H9 (cell line): Measurements from ENCODE around the gene MYO5B. TPM values are rescaled to one million over a fixed set of nuclear protein-coding genes. Genes with fewer than 3 reads are reported as not detected.

ENCODE experiments used
- DNase-seq: peaks from one replicate; pipeline ENCODE4 v3.0.0-alpha.2; 2017
- H2AFZ ChIP-seq: one replicate; pipeline ENCODE4 v1.6.1; 2013; ENCODE audit warnings: mild to moderate bottlenecking, low read length, control low read depth, moderate library complexity
- H2AK5ac ChIP-seq: 2 replicates; pipeline ENCODE4 v1.6.1; 2013; ENCODE audit warnings: low read length, control low read depth, mixed read lengths; ENCODE audit not compliant: insufficient read length
- H2BK120ac ChIP-seq: one replicate; pipeline ENCODE4 v1.6.1; 2013; ENCODE audit warnings: low read depth, mild to moderate bottlenecking, low read length, control low read depth, inconsistent platforms; ENCODE audit not compliant: poor library complexity, severe bottlenecking
- H2BK12ac ChIP-seq: 2 replicates; pipeline ENCODE4 v1.6.1; 2013; ENCODE audit warnings: low read length, control low read depth, mixed read lengths, low read depth; ENCODE audit not compliant: insufficient read length
- H2BK15ac ChIP-seq: 2 replicates; pipeline ENCODE4 v1.6.1; 2013; ENCODE audit warnings: low read depth, low read length, control low read depth
- H2BK20ac ChIP-seq: one replicate; pipeline ENCODE4 v1.6.1; 2013; ENCODE audit warnings: low read depth, mild to moderate bottlenecking, low read length, control low read depth, inconsistent platforms; ENCODE audit not compliant: poor library complexity, severe bottlenecking
- H2BK5ac ChIP-seq: 2 replicates; pipeline ENCODE4 v1.6.1; 2013; ENCODE audit warnings: low read length, control low read depth, mixed read lengths; ENCODE audit not compliant: insufficient read length
- H3K14ac ChIP-seq: 2 replicates; pipeline ENCODE4 v1.6.1; 2013; ENCODE audit warnings: low read length, control low read depth; ENCODE audit not compliant: insufficient read depth
- H3K18ac ChIP-seq: 2 replicates; pipeline ENCODE4 v1.6.1; 2013; ENCODE audit warnings: low read depth, mild to moderate bottlenecking, mixed read lengths, low read length, control low read depth; ENCODE audit not compliant: insufficient read length
- H3K23ac ChIP-seq: 2 replicates; pipeline ENCODE4 v1.6.1; 2013; ENCODE audit warnings: low read length, control low read depth, mixed read lengths, low read depth; ENCODE audit not compliant: insufficient read length
- H3K23me2 ChIP-seq: 2 replicates; pipeline ENCODE4 v1.6.1; 2013; ENCODE audit warnings: low read depth, mild to moderate bottlenecking, mixed read lengths, low read length, control low read depth; ENCODE audit not compliant: insufficient read length, poor library complexity, severe bottlenecking
- H3K27ac ChIP-seq: 2 replicates; pipeline ENCODE4 v1.5.1; 2013; ENCODE audit warnings: low read length, control low read depth, mixed read lengths, low read depth; ENCODE audit not compliant: insufficient read length
- H3K27me3 ChIP-seq: 2 replicates; pipeline ENCODE4 v1.6.1; 2013; ENCODE audit warnings: low read length, control low read depth, inconsistent platforms; ENCODE audit not compliant: insufficient read depth
- H3K4ac ChIP-seq: 2 replicates; pipeline ENCODE4 v1.6.1; 2013; ENCODE audit warnings: low read depth, mild to moderate bottlenecking, control low read depth, inconsistent platforms, low read length, moderate library complexity
- H3K4me1 ChIP-seq: 2 replicates; pipeline ENCODE4 v1.6.1; 2013; ENCODE audit warnings: low read length, control low read depth, inconsistent platforms; ENCODE audit not compliant: insufficient read depth
- H3K4me2 ChIP-seq: 2 replicates; pipeline ENCODE4 v1.6.1; 2013; ENCODE audit warnings: low read length, control low read depth, mixed read lengths; ENCODE audit not compliant: insufficient read length, insufficient read depth
- H3K56ac ChIP-seq: 2 replicates; pipeline ENCODE4 v1.6.1; 2013; ENCODE audit warnings: low read depth, mild to moderate bottlenecking, mixed read lengths, low read length, control low read depth; ENCODE audit not compliant: insufficient read length
- H3K79me1 ChIP-seq: 2 replicates; pipeline ENCODE4 v1.6.1; 2013; ENCODE audit warnings: low read depth, mild to moderate bottlenecking, moderate library complexity, low read length, control low read depth, inconsistent platforms; ENCODE audit not compliant: insufficient read depth, poor library complexity, severe bottlenecking
- H3K79me2 ChIP-seq: 2 replicates; pipeline ENCODE4 v1.6.1; 2013; ENCODE audit warnings: low read length, control low read depth, inconsistent platforms; ENCODE audit not compliant: insufficient read depth
- H3K9ac ChIP-seq: 2 replicates; pipeline ENCODE4 v1.6.1; 2013; ENCODE audit warnings: low read length, control low read depth, mixed read lengths; ENCODE audit not compliant: insufficient read length; ENCODE audit errors: extremely low read depth
- H3K9me3 ChIP-seq: one replicate; pipeline ENCODE4 v1.6.1; 2013; ENCODE audit warnings: low read depth, low read length, inconsistent platforms; ENCODE audit not compliant: control insufficient read depth
- H3T11ph ChIP-seq: one replicate; pipeline ENCODE4 v1.6.1; 2013; ENCODE audit warnings: mild to moderate bottlenecking, low read length, control low read depth, inconsistent platforms
- H4K20me1 ChIP-seq: one replicate; pipeline ENCODE4 v1.6.1; 2013; ENCODE audit not compliant: control insufficient read depth, insufficient read length, insufficient read depth
- H4K5ac ChIP-seq: 2 replicates; pipeline ENCODE4 v1.6.1; 2013; ENCODE audit warnings: low read depth, mild to moderate bottlenecking, mixed read lengths, low read length, control low read depth; ENCODE audit not compliant: insufficient read length
- H4K8ac ChIP-seq: replicated peaks from 2 replicates; pipeline ENCODE4 v1.6.1; 2013; ENCODE audit warnings: low read length, control low read depth, mixed read lengths, low read depth; ENCODE audit not compliant: insufficient read length
- H4K91ac ChIP-seq: 2 replicates; pipeline ENCODE4 v1.6.1; 2013; ENCODE audit warnings: low read depth, mild to moderate bottlenecking, moderate library complexity, mixed read lengths, low read length, control low read depth; ENCODE audit not compliant: insufficient read length
- H3K27ac Mint-ChIP-seq, 3 experiments: 2 replicates in 2 of 3; 3 replicates in 1 of 3; pipeline ENCODE4 v1.8.0; 2020 to 2021; ENCODE audit warnings: mixed read lengths in 3 of 3, mild to moderate bottlenecking in 1 of 3, moderate library complexity in 1 of 3
- H3K27me3 Mint-ChIP-seq: 2 replicates; pipeline ENCODE4 v1.8.0; 2021; ENCODE audit warnings: low read depth, mild to moderate bottlenecking, moderate library complexity, mixed read lengths
- H3K36me3 Mint-ChIP-seq, 3 experiments: 2 replicates in 2 of 3; 3 replicates in 1 of 3; pipeline ENCODE4 v1.8.0; 2020 to 2021; ENCODE audit warnings: low read depth in 3 of 3, mixed read lengths in 3 of 3; ENCODE audit not compliant: insufficient read depth in 1 of 3
- H3K4me1 Mint-ChIP-seq, 2 experiments: 2 replicates each; pipeline ENCODE4 v1.8.0; 2020; ENCODE audit warnings: mixed read lengths in 2 of 2
- H3K4me3 Mint-ChIP-seq, 2 experiments: 2 replicates in 1 of 2; 3 replicates in 1 of 2; pipeline ENCODE4 v1.8.0; 2020 to 2021; ENCODE audit warnings: mild to moderate bottlenecking in 2 of 2, mixed read lengths in 2 of 2, moderate library complexity in 1 of 2
- H3K9me3 Mint-ChIP-seq, 2 experiments: 2 replicates in 1 of 2; 3 replicates in 1 of 2; pipeline ENCODE4 v1.8.0; 2020; ENCODE audit warnings: mild to moderate bottlenecking in 2 of 2, mixed read lengths in 2 of 2, moderate library complexity in 1 of 2
- CTCF ChIP-seq: fragments of 200-600 bp; sonication (generic); conservative IDR thresholded peaks from 3 replicates; pipeline ENCODE4 v1.8.0; 2021; ENCODE audit warnings: antibody characterized with exemption, mild to moderate bottlenecking
- WGBS: extraction: QIAGEN DNeasy Blood & Tissue Kit; methylation state at CpG from one replicate; pipeline ENCODE4 v1.1.7; 2013; ENCODE audit warnings: missing lambda C conversion rate, low lambda C conversion rate, mixed read lengths; ENCODE audit not compliant: insufficient read length; ENCODE audit errors: extremely low coverage; 5-methylcytosine and 5-hydroxymethylcytosine counted together
- total RNA-seq: library from RNA; stranded (reverse); gene quantifications from 2 replicates; pipeline ENCODE4 v1.2.1, GENCODE V29; 2021

The MYO5B gene
- total RNA-seq, 1 experiment from 2014 or later, result 9.3 TPM

- Mint-ChIP-seq H3K36me3 (no peaks in the 10 kb centered on the region), H3K27me3 (peaks cover 14% of the 10 kb centered on the region)
- H3K79me1 ChIP-seq, result no peaks in the 10 kb centered on the region
These were observed 12.8 kb upstream of the MYO5B start for GRCh38 chr18:50207722-50208121.

More at GRCh38 chr18:50207722-50208121, 12.8 kb upstream of the MYO5B start:
- H3K4me2 ChIP-seq, result no peak overlapping the region
- no peak overlapping the region for H2AFZ ChIP-seq
- no peak overlapping the region for H3K23ac ChIP-seq
- no peak overlapping the region for H3T11ph ChIP-seq
- no peak overlapping the region for H3K27ac ChIP-seq
- H2BK12ac ChIP-seq, result no peak overlapping the region
- no peak overlapping the region for H2AK5ac ChIP-seq
- no peak overlapping the region for H2BK5ac ChIP-seq
- H3K9me3 ChIP-seq, result no peaks in the 10 kb centered on the region
- no peak overlapping the region for H3K14ac ChIP-seq
- H4K91ac ChIP-seq, result no peak overlapping the region
- no peak overlapping the region for H4K8ac ChIP-seq
- Mint-ChIP-seq H3K27ac (no peak overlapping the region), H3K4me1 (peaks cover 8% of the 10 kb centered on the region in 2 experiments; a peak in 3 of 4 replicates), H3K4me3 (no peak overlapping the region), H3K9me3 (no peaks in the 10 kb centered on the region)
- no peak for DNase-seq
- H3K18ac ChIP-seq, result no peak overlapping the region
- no peak overlapping the region for H3K4ac ChIP-seq
- WGBS, result no CpG with 5 or more reads among the region's 1 CpG
- no peaks in the 10 kb centered on the region; the same call in 1 of the 2 replicates for H3K27me3 ChIP-seq
- no peaks in the 10 kb centered on the region for H3K4me1 ChIP-seq
- H2BK20ac ChIP-seq, result no peak overlapping the region
- no peaks in the 10 kb centered on the region for H3K79me2 ChIP-seq
- no peak overlapping the region for H3K56ac ChIP-seq
- TF ChIP-seq CTCF, result no peak
- no peak overlapping the region for H4K5ac ChIP-seq
- H3K23me2 ChIP-seq, result no peaks in the 10 kb centered on the region
- no peak overlapping the region for H3K9ac ChIP-seq
- H4K20me1 ChIP-seq, result no peaks in the 10 kb centered on the region
- no peak overlapping the region for H2BK15ac ChIP-seq
- no peak overlapping the region for H2BK120ac ChIP-seq
